ENCODE results near the gene MGAT4C.

- no peak for TF ChIP-seq CTCF (IDR thresholded peaks at IDR 0.05)
- no peak for TF ChIP-seq POLR2A (IDR thresholded peaks at IDR 0.05)
These were observed 19.2 kb upstream of the MGAT4C start for GRCh38 chr12:86275356-86275755.
